Tibial nerve (tissue), 4 donors: ENCODE results near the gene NOVA1.

ENCODE experiments used
- EP300 ChIP-seq, 2 donors: sonication (generic); formaldehyde crosslinking; IDR thresholded peaks; one replicate each; pipeline ENCODE4 v1.6.1; 2017; ENCODE audit warnings: antibody characterized with exemption in 2 of 2, mild to moderate bottlenecking in 1 of 2
- POLR2A ChIP-seq, 2 donors: fragments of 450-650 bp; IDR thresholded peaks; one replicate each; pipeline ENCODE4 v1.6.1; 2017; ENCODE audit warnings: antibody characterized with exemption in 2 of 2, mild to moderate bottlenecking in 2 of 2, moderate library complexity in 2 of 2
- TF ChIP-seq, protein P1 (sequence below), 5 experiments: fragments of 200-600 bp in 3 of 5; fragments of 450-650 bp in 2 of 5; sonication (generic) in 3 of 5; IDR thresholded peaks; one replicate each; pipeline ENCODE4 v1.5.1; 2016 to 2019; ENCODE audit warnings: antibody characterized with exemption in 5 of 5, mild to moderate bottlenecking in 3 of 5, moderate library complexity in 2 of 5

DNA sequence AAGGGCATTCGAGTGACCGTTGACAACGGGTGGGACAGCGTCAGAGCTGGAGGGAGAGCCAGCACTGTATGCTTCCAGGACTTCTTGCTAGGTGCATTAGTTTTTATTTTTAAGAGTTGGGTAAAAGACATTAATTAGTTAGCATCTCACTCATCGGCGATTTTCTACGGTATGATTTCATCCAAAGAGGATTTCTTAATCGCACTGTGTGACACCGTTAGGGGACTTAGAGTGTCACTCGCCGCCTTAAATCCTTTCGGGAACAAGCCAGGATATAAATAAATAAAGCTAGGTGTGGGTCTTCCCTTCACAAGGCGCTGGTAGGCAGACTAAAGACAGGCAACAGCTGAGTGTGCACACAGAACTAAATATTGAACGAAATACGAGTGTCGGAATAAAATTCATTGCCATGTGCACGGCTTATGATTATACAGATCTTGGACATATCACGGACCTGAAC lies 869 bp upstream of the NOVA1 start:
- TF ChIP-seq, protein P1, sequence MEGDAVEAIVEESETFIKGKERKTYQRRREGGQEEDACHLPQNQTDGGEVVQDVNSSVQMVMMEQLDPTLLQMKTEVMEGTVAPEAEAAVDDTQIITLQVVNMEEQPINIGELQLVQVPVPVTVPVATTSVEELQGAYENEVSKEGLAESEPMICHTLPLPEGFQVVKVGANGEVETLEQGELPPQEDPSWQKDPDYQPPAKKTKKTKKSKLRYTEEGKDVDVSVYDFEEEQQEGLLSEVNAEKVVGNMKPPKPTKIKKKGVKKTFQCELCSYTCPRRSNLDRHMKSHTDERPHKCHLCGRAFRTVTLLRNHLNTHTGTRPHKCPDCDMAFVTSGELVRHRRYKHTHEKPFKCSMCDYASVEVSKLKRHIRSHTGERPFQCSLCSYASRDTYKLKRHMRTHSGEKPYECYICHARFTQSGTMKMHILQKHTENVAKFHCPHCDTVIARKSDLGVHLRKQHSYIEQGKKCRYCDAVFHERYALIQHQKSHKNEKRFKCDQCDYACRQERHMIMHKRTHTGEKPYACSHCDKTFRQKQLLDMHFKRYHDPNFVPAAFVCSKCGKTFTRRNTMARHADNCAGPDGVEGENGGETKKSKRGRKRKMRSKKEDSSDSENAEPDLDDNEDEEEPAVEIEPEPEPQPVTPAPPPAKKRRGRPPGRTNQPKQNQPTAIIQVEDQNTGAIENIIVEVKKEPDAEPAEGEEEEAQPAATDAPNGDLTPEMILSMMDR (IDR thresholded peaks at IDR 0.05) = no peak
- TF ChIP-seq POLR2A (IDR thresholded peaks at IDR 0.05) (no peak), EP300 (IDR thresholded peaks at IDR 0.05) (no peak)
